Measurements from ENCODE around the gene TTYH1. TPM values are rescaled to one million over a fixed set of nuclear protein-coding genes. Genes with fewer than 3 reads are reported as not detected.

The TTYH1 gene
- total and polyA plus RNA-seq, 2 of the 8 experiments (the other 6 are each of a cell fraction or from before 2014, with no cell fraction given) = 26.7 to 46.5 TPM

DNA sequence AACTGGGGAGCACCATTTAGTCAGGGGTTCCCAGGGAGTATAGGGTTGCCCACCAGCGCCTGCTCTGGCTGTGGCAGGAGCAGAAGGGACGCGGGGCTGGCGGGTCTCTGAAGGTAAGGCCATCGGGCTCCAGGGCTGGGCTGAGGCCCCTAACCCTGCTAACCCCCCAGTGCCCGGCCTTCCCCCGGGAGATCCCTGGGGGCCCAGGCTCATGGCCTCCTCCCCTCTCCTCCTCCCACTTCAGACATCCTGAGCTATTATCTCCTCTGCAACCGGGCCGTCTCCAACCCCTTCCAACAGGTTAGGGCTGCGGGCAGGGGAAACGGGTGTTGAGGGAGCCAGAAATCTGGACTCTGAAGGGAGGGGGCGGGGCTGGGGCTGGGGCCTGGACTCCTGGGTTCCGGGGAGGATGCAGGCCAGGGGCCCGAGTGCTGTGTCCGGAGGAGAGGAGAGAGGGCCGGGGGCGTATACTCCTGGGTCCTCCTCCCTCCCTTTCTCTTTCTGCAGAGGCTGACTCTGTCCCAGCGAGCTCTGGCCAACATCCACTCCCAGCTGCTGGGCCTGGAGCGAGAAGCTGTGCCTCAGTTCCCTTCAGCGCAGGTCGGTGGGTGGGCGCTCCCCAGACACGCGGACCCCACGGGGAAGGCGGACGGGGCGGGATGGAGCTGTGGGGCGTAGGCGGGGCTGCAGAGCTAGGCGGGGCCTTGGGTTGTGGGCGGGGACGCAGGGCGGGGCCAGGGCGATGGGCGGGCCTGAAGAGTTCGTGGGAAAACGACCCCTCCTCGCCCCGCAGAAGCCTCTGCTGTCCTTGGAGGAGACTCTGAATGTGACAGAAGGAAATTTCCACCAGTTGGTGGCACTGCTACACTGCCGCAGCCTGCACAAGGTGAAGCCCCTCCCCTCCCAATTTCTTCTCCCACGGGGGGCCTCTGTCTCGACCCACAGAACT, 15.3 kb downstream of the TTYH1 start (continued):
- TF ChIP-seq, protein P1, sequence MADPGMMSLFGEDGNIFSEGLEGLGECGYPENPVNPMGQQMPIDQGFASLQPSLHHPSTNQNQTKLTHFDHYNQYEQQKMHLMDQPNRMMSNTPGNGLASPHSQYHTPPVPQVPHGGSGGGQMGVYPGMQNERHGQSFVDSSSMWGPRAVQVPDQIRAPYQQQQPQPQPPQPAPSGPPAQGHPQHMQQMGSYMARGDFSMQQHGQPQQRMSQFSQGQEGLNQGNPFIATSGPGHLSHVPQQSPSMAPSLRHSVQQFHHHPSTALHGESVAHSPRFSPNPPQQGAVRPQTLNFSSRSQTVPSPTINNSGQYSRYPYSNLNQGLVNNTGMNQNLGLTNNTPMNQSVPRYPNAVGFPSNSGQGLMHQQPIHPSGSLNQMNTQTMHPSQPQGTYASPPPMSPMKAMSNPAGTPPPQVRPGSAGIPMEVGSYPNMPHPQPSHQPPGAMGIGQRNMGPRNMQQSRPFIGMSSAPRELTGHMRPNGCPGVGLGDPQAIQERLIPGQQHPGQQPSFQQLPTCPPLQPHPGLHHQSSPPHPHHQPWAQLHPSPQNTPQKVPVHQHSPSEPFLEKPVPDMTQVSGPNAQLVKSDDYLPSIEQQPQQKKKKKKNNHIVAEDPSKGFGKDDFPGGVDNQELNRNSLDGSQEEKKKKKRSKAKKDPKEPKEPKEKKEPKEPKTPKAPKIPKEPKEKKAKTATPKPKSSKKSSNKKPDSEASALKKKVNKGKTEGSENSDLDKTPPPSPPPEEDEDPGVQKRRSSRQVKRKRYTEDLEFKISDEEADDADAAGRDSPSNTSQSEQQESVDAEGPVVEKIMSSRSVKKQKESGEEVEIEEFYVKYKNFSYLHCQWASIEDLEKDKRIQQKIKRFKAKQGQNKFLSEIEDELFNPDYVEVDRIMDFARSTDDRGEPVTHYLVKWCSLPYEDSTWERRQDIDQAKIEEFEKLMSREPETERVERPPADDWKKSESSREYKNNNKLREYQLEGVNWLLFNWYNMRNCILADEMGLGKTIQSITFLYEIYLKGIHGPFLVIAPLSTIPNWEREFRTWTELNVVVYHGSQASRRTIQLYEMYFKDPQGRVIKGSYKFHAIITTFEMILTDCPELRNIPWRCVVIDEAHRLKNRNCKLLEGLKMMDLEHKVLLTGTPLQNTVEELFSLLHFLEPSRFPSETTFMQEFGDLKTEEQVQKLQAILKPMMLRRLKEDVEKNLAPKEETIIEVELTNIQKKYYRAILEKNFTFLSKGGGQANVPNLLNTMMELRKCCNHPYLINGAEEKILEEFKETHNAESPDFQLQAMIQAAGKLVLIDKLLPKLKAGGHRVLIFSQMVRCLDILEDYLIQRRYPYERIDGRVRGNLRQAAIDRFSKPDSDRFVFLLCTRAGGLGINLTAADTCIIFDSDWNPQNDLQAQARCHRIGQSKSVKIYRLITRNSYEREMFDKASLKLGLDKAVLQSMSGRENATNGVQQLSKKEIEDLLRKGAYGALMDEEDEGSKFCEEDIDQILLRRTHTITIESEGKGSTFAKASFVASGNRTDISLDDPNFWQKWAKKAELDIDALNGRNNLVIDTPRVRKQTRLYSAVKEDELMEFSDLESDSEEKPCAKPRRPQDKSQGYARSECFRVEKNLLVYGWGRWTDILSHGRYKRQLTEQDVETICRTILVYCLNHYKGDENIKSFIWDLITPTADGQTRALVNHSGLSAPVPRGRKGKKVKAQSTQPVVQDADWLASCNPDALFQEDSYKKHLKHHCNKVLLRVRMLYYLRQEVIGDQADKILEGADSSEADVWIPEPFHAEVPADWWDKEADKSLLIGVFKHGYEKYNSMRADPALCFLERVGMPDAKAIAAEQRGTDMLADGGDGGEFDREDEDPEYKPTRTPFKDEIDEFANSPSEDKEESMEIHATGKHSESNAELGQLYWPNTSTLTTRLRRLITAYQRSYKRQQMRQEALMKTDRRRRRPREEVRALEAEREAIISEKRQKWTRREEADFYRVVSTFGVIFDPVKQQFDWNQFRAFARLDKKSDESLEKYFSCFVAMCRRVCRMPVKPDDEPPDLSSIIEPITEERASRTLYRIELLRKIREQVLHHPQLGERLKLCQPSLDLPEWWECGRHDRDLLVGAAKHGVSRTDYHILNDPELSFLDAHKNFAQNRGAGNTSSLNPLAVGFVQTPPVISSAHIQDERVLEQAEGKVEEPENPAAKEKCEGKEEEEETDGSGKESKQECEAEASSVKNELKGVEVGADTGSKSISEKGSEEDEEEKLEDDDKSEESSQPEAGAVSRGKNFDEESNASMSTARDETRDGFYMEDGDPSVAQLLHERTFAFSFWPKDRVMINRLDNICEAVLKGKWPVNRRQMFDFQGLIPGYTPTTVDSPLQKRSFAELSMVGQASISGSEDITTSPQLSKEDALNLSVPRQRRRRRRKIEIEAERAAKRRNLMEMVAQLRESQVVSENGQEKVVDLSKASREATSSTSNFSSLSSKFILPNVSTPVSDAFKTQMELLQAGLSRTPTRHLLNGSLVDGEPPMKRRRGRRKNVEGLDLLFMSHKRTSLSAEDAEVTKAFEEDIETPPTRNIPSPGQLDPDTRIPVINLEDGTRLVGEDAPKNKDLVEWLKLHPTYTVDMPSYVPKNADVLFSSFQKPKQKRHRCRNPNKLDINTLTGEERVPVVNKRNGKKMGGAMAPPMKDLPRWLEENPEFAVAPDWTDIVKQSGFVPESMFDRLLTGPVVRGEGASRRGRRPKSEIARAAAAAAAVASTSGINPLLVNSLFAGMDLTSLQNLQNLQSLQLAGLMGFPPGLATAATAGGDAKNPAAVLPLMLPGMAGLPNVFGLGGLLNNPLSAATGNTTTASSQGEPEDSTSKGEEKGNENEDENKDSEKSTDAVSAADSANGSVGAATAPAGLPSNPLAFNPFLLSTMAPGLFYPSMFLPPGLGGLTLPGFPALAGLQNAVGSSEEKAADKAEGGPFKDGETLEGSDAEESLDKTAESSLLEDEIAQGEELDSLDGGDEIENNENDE (IDR thresholded peaks at IDR 0.05; ENCODE audit: insufficient replicate concordance, low read length) = no peak
- TF ChIP-seq RAD21 (IDR thresholded peaks at IDR 0.05 in 1 of 2, conservative IDR thresholded peaks at IDR 0.05 in 1 of 2; ENCODE audit: low read depth in 2 of 2, low read length in 2 of 2) (peak; percentile 49 to 55), KDM1A (IDR thresholded peaks at IDR 0.05; ENCODE audit: borderline replicate concordance, low read length) (no peak), ZNF274 (IDR thresholded peaks at IDR 0.05; ENCODE audit: borderline replicate concordance, extremely low read depth, low read length) (no peak), RXRA (IDR thresholded peaks at IDR 0.05; ENCODE audit: insufficient read depth, low read depth, low read length) (no peak), POU5F1 (IDR thresholded peaks at IDR 0.05; ENCODE audit: low read depth, low read length) (no peak), MAFK (IDR thresholded peaks at IDR 0.05; ENCODE audit: low read depth, low read length) (no peak), CHD1 (IDR thresholded peaks at IDR 0.05; ENCODE audit: low read depth, low read length) (no peak), KDM5A (IDR thresholded peaks at IDR 0.05; ENCODE audit: low read length) (no peak)

Measured in H1 (cell line).